GM19025 (cell line): ENCODE data around the gene RASGRF1.

ENCODE experiments used
- ATAC-seq: cut with Tn5 transposase; IDR thresholded peaks from one replicate; pipeline ENCODE4 v1.9.1; 2021; ENCODE audit warnings: mild to moderate bottlenecking, low read depth, moderate library complexity; ENCODE audit not compliant: unreplicated experiment

Gene RASGRF1

DNA sequence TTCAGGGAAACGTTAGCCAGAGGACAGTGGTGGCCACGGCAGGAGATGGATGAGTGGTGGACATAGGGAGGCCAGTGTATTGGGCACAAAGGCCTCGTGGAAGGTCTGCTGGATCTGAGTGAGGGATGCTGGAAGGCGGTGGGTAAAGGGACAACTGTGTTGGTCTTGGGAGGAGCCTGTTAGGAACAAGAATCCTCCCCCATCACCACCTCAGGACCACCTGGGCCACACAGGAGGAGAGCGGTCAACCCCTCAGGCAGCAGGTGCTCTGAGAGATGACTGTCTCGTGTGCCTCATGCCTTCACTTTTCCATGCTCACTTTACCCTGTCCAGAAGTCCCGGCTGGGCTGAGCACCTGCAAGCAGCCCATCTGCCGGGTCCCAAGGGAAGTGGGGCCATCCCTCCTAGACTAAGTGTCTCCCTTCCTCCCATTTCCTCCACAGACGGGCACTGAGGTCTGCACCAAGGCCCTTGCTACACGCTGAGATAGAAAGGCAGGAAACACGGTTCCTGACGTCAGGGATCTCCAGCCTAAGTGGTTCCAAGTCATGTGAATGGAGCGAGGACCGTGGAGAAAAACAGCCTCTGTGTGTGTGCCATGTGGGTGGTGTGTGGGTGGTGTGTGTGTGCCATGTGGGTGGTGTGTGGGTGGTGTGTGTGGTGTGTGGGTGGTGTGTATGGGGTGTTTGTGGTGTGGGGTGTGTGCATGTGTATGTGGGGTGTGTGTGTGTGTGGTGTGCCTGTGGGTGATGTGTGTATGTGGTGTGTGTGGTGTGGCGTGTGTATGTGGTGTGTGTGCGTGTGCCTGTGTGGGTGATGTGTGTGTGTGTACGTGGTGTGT is 97.9 kb downstream of the RASGRF1 start:
- ATAC-seq, result no peak

GRCh38 chr15:78991879-78992278 is 98.7 kb downstream of the RASGRF1 start:
- ATAC-seq, result no peak

- ATAC-seq, result no peak
Observed at GRCh38 chr15:78991476-78991875, 99.1 kb downstream of the RASGRF1 start.

- ATAC-seq, result no peak
Observed at GRCh38 chr15:78990278-78990677, 100.3 kb downstream of the RASGRF1 start.

DNA sequence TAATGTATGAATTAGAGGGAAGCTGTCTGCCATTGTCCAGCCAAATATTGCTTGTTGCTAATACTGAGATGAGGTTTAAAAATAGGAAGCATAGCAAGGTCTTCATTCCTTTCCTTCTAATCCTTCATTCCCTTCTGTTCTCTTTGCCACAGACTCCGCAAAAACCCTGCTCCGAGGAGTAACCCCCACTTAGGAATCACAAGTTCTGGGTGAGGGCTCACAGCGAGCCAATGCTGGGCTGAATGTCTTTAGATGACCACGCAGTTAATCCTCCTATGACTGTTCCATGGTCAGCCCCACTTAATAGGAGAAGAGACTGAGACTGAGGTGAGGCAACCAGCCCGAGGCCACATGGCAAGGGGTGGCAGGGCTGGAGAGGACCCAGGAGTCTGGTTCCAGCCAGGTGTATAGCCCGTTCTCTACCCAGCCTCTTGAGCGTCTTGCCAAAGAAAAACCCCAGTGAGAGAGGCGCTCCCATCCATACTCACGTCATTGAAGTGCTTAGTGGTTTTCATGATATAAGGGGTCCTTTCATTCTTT is 100.8 kb downstream of the RASGRF1 start:
- ATAC-seq, result no peak

DNA sequence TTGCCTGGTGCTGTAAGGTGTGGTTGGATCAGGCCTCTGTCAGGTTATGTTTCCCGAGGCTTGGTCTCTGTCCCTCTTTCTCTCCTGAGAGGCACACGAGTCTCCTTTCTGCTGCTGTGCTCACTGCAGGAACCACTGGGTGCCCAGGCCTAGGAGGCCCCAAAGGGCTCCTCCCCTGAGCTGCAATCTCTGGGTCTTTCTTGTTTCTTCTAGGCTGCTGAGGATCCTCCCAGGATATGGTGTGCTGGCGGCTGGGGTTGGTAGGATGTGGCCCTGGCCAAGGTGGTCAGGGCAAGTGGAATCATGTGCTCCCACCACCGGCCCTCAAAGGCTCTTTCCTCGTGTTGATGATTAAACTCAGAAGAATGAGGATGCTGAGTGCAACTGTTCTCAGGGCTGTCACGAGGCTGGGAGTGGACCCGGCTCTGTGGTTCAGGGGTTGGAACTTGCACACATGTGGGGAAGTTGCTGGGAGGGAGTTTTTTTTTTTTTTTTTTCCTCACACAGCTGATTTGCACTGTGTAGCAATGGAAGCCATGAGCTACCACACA is 102.1 kb downstream of the RASGRF1 start:
- peak; percentile 71 for ATAC-seq

DNA sequence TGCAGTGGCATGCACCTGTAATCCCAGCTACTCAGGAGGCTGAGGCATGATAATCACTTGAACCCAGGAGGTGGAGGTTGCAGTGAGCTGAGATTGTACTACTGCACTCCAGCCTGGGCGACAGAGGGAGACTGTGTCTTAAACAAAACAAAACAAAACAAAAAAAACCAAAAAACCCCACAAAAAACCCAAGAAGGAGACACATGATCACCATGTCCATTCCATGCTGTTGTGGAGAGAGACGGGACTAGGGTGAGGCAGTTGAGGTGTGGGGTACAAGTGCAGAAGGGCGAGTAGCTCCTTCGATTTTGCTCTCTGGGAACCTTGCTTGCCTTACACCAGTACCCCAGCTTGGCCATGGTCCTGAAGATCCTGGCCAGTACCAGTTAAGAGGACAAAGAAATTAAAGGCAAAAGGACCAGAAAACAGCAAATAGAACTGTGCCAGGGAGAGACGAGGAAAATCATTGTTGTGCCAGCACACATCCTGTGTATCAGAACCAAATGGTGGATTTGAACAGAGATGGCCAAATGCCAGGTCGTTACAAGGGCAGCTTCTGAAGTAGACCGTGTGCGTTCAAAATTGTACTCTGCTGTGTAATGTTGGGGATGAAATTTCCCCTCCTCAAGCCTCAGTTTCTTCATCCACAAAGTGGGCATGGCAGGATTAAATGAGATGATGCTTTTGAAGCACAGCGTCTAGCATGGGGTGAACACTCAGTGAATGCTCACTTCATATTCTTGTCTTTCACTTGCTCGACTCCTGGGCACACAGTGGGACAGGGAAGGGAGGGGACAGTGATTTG is 102.8 kb downstream of the RASGRF1 start:
- no peak for ATAC-seq

- ATAC-seq, result no peak
Observed at GRCh38 chr15:78985859-78986475, 104.6 kb downstream of the RASGRF1 start.

GRCh38 chr15:78984041-78984440 is 106.5 kb downstream of the RASGRF1 start:
- no peak for ATAC-seq

- ATAC-seq, result no peak
Observed at GRCh38 chr15:78983146-78983918, 107.2 kb downstream of the RASGRF1 start.

- no peak for ATAC-seq
Observed at GRCh38 chr15:78982736-78983135, 107.8 kb downstream of the RASGRF1 start.

GRCh38 chr15:78981532-78982313 is 108.9 kb downstream of the RASGRF1 start:
- no peak for ATAC-seq

DNA sequence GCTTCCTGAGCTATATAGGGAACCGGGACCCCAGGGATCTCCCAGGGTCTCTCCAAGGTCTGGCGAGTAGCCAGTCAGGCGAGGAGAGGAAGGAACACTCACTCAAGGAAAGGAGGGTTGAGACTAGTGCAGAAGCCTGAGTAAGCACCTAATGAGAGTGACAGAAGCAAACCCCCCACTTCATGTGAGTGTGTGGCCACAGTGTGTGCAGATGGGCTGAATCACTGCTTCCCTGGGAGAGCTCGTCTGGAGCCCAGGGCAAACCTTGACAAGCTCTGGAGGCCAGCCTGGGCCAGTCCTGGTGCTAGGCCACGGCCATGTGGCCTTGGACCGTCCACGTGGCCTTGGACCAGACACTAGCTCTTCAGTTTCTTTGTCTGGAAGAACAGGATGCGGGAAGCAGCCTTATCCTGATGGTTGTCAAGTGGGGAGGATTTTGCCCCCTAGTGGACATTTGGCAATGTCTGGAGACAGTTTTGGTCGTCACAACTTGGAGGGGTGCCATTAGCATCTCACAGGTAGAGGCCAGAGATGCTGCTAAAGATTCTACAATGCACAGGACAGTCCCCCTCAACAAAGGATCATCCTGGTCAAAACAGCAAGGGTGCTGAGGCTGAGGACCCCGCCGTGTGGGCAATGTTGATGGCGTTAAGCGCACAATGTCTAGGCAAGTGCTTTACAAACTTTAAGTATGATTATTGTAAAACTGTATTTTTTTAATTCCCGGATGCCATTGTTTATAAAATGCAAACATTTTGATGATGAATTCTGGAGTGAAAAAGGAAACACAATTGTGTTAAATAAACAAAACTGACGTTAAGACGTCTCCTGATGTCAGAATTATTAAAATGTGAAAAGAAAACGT is 110.9 kb downstream of the RASGRF1 start:
- no peak for ATAC-seq

GRCh38 chr15:78978601-78979179 is 111.9 kb downstream of the RASGRF1 start:
- ATAC-seq, result no peak

- peak; percentile 30 for ATAC-seq
Observed at GRCh38 chr15:78977591-78978347, 112.8 kb downstream of the RASGRF1 start.

- ATAC-seq, result peak; percentile 69
Observed at GRCh38 chr15:78977091-78977571, 113.4 kb downstream of the RASGRF1 start.

- peak; percentile 5 for ATAC-seq
Observed at GRCh38 chr15:78976691-78977090, 113.9 kb downstream of the RASGRF1 start.
